ENCODE results near the gene IKZF3.
"Not testable (repeated sequence)": the region's sequence is repeated elsewhere in the genome, so short reads cannot be mapped to it uniquely, and the experiment has no call there.

The IKZF3 gene

GRCh38 chr17:39716073-39716818 is 147.9 kb downstream of the IKZF3 start:
- DNase-seq, result no peak

GRCh38 chr17:39715375-39716072 is 148.6 kb downstream of the IKZF3 start:
- no peak for DNase-seq

- no peak for DNase-seq
These were observed 149.9 kb downstream of the IKZF3 start for GRCh38 chr17:39714234-39714633.

GRCh38 chr17:39711851-39712250 is 152.3 kb downstream of the IKZF3 start:
- DNase-seq, result no peak

- DNase-seq, result not testable (repeated sequence)
These were observed 153.0 kb downstream of the IKZF3 start for GRCh38 chr17:39711071-39711470.

- DNase-seq, result no peak
These were observed 153.8 kb downstream of the IKZF3 start for GRCh38 chr17:39709998-39710964.

GRCh38 chr17:39709319-39709997 is 154.7 kb downstream of the IKZF3 start:
- DNase-seq, result no peak

Data from activated CD4-positive, alpha-beta T cell treated with anti-CD3 and anti-CD28 coated beads, Interleukin-10, Interleukin-2, amounts not matched to agents 100 ng/mL and 50 ng/mL, durations not matched to agents 16 hours and 8 hours (primary cell).